ENCODE measurements around the gene EHMT1.
A peak's percentile ranks its signal among the peaks of the same experiment; 100 is the strongest.
"Not testable (repeated sequence)": the region's sequence is repeated elsewhere in the genome, so short reads cannot be mapped to it uniquely, and the experiment has no call there.

Gene EHMT1

DNA sequence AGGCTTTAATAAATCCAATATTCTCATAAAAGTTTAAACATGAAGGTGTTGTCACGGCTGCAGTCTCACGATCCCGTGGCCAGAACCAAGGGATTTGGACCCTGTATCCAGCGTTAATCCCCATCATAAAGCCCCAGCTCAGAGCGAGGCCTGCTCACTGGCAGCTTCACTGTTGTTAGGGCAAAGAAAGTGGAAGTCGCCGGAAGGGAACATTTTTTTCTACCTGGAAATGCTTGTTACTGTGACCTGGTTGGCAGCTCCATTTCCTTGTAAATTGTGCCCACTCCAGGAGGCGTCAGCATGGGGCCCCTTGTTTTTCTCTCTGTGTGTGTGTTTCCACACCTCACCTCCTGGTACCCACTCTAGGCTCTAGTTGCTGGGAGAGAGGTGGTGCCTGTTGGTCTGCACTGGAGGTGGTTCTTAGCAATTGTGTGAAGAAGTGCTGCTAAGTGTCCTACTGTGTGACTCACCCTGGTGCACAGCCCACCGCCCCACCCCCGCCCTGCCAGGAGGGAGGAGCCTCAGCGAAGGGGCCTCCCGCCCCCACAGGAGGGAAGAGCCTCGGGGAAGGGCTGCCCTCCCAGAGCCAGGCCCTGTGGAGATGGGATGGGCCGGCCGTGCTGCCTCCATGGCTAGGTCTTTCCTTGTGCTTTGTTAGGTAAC lies 105.1 kb downstream of the EHMT1 start:
- DNase-seq: no peak

DNA sequence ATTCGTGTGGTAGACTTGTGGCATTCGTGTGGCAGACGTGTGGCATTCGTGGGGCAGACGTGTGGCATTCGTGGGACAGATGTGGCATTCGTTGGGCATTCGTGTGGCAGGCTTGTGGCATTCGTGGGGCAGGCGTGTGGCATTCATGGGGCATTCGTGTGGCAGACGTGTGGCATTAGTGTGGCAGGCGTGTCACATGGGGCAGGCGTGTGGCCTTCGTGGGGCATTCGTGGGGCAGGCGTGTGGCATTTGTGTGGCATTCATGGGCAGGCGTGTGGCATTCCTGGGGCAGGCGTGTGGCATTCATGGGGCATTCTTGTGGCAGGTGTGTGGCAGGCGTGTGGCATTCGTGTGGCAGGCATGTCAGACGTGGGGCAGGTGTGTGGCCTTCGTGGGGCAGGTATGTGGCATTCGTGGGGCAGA lies 106.0 kb downstream of the EHMT1 start:
- no peak for DNase-seq

DNA sequence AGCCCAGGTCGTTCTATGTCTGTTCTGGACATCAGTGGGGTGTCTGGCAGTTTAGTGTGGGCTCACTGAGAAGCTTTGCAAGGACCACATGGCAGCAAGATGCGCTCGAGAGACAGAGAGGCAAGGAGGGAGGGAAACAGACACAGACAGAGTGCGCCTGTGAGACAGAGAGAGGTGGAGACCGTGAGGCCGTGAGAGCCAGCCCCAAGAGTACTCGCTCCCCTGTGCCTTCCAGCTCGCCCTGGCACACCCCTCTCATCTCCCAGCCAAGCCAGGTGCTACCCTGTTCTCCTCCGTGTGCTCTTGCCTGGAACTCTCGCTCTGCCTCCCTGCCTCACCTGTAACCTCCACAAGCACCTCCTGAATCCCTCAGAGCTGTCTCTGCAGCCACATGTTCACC lies 106.8 kb downstream of the EHMT1 start:
- DNase-seq: no peak

DNA sequence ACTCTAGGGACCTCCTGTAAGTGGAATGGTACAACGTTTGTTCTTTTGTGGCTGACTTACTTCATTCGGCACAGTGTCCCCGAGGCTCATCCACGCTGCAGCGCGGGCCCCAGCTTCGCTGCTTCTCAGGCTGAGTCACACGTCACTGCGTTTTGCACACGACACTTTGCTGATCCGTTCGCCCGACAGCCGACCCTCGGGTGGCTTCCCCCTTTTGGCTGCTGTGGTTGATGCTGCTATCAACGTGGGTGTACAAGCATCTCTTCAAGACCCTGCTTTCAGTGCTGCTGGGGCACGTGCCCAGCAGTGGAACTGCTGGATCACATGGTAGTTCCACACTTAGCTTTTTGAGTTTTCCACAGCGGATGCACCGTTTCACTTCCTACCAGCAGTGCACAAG lies 107.5 kb downstream of the EHMT1 start:
- not testable (repeated sequence) for DNase-seq

DNA sequence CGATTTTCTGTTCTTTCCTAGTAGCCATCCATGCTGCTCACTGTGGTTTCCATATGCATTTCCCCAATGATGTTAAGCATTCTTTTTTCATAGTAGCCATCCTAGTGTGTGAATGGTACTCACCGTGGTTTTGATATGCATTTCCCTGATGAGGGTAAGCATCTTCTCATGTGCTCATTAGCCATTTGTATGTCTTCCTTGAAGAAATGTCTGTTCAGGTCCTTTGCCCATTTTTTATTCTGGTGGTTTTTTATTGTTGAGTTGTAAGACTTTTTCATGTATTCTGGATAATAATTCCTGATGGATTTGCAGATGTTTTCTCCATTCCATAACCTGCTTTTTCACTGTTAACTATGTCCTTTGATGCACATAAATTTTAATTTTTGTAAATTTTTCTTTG lies 108.0 kb downstream of the EHMT1 start:
- no peak for DNase-seq

DNA sequence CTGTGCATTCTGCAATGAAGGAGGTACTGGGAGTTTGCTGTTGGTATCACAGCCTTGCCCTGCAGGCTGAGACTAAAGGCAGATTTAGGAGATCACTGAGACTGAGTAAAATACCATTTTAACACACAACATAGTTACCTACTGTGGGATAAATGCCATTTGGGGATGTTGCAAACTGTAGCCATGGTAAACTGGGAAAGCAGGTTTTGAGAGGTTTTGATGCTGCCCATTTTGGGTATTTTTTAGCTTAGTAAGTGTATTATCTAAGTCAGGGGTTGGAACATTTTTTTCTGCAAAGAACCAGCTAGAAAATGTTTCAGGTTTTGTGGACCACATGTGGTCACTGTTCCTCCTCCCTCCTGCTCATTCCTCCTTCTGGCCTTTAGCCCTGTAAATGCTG lies 108.9 kb downstream of the EHMT1 start:
- DNase-seq: no peak

DNA sequence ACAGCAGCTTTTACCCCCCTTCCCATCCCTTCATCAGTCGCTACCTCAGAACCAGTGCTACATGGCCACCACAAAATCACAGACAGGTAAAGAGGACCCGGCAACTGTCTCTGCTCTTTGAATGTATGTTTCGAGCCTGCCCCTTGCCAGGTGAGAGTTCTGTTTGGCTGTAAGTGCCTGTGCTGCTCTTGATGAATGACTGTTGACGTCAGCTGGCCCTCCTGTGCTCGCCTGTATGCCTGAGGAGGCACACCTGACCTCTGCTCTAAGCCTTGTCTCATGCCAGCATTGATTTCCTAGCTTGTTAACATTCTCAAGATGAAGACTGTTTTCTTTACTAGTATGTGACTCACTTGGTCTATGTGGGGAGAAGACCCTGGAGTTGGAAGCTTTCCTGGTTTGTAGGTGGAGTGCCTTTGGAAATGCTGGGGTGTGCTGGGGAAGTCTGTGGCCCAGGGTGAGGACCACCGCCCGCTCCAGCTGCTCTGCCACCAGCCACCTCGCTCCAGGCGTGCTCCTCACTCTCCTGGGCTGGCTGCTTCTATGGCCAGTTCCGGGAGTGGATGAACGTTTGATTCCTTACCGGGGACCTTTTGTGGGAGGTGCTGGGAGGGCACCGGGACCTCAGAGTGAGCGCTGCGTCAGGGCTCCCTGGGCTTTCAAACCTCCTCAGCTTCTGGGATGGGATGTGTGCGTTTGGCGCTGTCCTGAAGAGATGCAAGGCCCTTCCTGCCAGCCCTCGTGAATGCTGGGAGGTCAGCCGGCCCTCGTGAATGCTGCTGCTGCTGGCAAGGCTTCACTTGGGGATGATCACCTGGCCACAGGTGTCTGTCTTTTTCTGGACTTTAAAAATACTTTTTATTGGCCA lies 109.9 kb downstream of the EHMT1 start:
- no peak for DNase-seq

DNA sequence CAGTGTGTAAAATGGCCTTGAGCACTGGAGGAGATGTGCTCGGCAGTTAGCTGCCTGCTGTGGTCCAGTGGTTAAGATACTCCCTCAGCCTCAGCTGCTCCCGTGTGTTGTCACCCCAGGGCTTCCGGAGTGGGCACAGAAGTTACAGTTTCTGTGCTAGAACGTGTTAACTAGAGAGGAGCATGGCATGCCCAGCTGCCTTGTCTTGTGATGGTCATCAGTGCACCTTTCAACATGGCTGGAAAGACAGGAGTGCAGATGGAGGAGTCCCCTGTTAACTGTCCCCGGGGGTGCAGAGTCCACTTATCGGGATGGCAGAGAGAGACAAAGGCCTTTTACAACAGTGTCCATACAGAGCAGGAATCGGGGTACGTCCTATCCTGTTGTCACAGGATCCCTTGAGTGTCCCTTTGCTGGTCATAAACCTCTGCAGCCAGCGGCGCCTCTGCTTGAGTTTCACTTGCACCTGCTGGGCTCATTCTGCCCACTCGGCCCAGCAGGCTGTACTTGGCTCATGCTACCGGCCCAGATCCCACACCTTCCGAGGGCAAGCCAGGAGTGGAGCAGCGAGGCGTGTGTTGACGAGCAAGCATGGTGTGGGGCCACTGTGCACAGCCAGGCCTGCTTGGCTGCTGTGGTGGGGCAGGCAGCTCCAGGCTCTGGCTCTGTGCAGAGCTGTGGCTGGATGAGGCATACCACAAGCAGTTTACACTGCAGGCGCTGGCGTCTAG lies 112.6 kb downstream of the EHMT1 start:
- DNase-seq: no peak

DNA sequence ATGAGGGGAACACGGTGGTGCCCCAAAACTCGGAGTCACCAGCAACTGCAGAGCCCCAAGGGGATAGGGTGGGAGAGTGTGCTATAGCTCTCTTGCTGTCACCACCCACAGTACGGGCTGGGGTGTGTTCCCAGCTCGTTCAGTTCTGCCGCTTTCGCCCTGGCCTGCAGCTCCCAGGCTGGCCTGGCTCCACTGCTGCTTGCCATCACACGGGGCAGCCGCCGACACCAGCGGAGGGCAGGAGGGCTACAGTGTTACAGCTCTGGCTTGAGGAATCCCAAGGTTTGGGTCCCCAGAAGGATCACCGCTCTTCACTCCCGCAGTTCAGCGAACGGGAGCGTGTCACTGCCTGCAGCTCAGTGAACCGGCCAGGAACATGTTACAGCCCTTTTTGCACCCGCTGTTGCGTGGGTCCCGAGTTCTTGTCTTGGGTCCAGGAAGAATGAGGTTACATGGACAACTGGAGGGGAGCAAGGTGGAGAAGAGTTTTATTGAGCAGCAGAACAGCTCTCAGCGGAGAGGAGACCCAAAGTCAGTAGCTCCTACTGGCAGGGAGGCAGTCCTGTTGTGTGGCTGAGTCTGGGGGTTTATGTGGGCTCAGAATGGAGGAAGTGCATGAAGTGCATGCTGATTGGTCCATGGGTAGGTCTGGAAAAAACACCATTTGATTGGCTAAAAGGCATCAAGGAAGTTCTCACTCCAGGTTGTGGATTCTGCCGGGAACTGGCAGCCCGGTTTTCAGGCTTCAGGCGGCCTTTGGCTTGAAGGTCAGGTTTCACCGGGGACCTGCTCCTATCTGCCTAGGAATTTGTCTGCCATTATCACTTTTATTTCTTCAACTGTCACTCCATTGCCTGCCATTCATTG lies 113.4 kb downstream of the EHMT1 start:
- no peak for DNase-seq

DNA sequence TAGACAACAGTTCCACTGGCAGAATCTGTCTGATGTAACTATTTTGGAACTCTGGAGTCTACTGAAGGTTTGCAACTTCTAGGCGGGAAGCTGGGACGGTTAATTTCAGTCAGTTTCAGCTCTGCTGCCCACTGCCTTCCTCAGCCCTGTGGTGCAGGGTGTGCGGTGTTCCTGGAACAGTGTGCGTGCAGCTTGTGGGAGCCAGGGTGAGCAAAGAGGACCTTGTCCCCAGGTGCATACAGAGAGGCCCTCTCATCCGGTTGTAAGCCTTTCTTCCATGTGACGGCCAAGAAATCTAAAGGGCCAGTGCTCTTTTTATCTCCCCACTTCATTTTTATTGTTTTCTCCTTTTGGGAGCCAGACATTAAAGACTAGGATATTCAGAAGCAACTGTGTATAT lies 114.6 kb downstream of the EHMT1 start:
- no peak for DNase-seq

DNA sequence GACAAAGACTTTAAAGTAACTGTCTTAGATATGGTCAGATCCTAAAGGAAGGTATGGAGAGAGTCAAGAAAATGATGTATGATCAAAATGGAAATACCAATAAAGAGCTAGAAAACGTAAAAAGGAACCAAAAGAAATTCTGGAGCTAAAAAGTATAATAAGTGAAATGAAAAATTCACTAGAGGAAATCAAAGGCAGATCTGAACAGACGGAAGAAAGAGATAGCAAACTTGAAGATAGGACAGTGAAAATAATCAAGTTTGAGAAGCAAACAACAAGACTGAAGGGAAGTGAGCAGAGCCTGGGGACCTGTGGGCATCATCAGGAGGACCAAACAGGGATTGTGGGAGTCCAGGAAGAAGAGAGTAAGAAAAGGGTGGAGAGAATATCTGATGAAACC lies 115.4 kb downstream of the EHMT1 start:
- no peak for DNase-seq

DNA sequence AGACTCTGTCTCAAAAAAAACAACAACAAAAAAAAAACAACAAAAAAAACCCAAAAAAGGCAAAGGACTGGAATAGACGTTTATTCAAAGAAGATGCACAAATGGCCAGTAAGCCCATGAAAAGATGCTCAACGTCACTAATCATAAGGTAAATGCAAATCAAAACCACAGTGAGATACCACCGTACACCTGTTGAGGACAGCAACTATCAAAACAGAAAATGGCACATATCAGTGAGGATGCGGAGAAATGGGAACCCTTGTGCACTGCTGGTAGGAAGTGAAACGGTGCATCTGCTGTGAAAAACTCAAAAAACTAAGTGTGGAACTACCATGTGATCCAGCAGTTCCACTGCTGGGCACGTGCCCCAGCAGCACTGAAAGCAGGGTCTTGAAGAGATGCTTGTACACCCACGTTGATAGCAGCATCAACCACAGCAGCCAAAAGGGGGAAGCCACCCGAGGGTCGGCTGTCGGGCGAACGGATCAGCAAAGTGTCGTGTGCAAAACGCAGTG lies 119.4 kb downstream of the EHMT1 start:
- not testable (repeated sequence) for DNase-seq

DNA sequence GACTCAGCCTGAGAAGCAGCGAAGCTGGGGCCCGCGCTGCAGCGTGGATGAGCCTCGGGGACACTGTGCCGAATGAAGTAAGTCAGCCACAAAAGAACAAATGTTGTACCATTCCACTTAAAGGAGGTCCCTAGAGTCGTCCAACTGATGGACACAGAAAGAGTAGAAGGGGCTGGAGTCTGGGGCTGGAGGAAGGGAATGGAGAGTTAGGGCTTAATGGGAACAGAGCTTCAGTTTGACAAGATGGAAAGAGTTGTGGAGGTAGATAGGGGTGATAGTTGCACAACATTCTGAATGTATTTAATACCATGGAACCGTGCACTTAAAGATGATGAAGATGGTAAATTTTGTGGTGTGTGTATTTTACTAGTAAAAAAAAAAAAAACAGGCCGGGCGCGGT lies 119.9 kb downstream of the EHMT1 start:
- no peak for DNase-seq

DNA sequence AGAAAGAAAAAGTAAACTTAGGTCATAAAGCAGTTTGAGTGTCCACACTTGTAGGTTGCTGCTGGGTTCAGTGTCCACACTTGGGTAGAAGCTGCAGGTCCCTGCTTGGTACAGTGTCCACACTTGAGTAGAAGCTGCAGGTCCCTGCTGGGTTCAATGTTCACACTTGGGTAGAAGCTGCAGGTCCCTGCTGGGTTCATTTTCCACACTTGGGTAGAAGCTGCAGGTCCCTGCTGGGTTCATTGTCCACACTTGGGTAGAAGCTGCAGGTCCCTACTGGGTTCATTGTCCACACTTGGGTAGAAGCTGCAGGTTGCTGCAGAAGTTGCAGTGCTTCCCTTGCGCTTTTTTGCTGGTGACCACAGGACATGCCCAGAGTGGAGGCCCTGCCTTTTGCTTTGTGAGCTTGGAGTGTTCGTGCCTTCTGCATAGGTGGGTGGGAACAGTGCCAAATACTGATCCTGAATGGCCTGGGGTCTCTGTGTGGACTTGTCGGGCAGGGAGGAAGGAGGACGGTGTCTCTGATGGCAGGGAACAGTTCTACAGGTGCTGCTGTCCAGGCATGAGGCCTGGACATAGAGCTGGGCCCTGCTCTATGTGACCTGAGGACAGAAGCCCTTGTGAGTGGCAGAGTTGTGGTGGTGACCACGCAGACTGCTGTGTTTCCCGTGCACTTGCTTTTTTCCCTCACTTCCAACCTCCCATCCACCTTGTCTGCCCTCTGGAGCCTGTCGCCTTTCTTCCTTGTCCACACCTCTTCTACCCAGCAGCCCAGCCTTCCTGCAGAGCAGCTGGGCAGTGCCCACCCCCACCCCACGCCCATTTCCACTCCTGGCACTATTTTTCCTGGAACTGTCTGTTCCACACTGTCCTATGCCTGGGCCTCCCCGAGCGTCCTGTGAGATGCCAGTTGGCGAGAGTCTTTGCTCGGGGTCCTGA lies 120.8 kb downstream of the EHMT1 start:
- no peak for DNase-seq

DNA sequence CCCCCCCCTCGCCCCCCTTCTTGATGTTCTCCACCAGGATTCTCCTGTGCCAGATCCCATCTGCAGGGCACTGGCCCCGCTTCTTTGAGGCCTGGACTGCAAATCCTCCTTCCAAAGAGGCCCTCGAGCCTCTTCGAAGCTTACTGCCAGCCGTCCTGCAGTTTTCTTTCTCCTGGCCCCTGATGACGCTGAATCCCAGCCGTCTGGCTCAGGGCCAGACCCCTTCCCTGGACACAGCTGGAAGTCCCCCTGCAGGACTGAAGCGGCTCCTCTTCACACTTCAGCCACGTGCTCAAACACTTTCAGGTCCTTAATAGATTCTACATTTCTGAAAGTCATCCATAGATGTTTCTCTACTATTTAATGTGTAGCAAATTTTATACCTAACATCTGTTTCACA lies 121.5 kb downstream of the EHMT1 start:
- no peak for DNase-seq

DNA sequence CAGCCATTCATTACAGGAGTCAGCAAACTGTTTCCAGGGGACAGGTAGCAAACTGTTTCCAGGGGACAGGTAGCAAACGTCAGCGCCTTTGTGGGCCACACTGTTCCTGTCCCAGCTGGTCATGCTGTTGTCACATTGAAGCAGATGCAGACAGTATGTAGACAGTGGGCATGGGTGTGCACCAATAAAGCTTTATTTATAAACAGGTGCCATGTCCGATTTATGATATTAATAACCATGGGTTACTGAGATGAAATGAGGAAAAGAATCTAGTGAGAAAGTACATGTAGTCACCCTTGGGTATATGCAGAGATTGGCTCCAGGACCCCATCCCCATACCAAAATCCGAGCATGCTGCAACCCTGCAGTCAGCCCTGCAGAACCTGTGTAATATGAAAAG lies 122.5 kb downstream of the EHMT1 start:
- no peak for DNase-seq

DNA sequence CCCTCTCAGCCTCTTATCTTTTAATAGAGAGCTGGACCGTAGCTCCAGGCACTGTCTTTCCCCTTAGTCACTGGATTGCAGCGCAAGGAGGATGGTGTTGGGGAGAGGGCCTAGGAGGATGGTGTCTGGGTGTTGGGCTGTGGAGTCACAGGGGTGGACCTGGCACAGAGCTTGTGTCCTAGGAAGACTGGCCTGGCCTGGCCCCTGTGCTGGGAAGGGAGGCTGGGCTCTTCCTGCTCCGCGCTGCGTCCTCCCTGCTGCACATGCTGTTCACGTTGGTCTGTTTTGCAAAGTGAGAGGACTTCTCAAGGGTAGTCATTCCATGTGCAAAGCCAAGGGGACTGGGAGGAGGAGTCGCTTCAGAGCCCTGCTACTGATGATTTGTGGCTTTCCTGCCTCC lies 123.9 kb downstream of the EHMT1 start:
- DNase-seq: no peak

DNA sequence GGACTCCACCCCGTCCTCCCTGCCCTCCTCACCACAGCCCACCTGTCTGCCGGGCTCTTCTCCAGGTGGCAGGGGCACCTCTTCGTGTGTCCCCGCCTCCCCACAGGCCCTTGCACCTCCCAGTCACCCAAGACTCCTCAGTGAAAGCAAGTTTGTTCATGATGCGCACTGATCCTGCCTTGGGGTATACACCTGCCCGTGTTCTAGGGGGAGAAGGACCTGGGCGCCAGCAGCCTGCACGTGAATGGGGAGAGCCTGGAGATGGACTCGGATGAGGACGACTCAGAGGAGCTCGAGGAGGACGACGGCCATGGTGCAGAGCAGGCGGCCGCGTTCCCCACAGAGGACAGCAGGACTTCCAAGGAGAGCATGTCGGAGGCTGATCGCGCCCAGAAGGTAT lies 124.9 kb downstream of the EHMT1 start:
- no peak for DNase-seq

DNA sequence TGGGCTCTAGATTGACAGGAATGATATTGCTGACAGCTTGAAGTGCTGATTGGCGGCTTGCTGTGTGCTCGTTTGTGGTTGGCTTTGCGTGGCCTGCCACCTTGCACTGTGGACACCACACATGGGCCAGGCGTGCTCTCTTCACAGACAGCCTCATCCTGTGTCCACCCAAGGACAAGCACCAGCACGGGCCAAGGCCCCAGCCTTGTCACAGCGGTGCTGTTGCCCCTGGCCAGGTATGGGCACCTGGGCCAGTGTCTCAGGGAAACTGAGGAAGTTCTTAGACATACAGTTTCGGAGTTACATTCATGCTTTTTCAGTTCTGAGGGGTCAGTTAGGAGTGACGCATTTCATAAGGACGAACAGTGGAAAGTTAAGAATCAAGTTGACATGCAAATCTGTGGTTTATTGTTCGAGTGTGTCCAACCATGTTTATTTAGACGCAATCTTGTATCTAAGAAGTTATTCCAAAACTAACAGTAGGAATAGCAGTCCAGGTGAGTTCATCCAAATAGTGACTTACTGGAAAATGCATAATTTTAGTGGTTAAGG lies 125.9 kb downstream of the EHMT1 start:
- no peak for DNase-seq

DNA sequence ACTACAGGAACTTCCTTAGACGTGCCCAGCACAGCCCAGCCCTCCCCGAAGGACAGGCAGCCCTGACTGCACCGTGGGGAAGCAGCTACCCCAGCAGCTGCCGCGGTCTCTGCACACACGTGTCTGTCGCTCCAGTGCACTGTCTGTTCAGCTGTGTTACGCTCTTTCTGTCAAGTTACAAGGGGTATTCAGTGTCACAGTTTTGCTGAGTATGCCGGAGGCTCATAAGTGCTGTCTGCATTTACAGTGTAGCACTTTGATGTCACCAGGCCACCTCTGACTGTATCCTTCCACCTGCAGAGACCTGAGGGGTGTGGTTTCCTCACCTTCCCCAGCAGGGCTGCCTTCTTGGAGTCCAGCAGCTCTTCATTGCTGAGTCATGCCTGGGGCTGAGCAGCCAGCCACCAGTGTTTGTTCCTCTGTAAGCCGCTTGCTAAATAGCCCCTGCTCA lies 126.8 kb downstream of the EHMT1 start:
- peak; percentile 16 for DNase-seq

DNA sequence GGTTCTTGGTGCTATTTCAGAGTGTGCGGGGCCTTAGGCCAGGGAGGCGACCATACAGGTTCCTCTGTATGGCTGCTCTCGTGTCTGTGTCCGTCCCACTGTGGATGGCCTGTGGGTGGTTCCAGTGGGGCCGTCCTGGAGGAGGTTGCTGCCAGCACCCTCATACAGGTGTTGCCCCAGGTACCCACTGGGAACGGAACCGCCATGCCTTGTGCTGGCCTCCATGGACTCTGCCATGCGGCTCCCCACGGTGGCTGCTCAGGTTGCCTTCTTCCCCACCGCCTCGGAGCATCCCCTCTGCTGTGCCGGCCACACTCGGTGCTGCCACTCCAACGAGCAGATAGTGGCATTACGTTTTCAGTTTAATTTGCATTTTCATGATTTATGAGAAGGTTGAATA lies 129.5 kb downstream of the EHMT1 start:
- DNase-seq: no peak
